Right lobe of liver (tissue), 6 donors: ENCODE data around the gene SVOPL. TPM values are rescaled to one million over a fixed set of nuclear protein-coding genes. Genes with fewer than 3 reads are reported as not detected.

Experiments
- ATAC-seq, 4 donors: fragments of 200-7000 bp; cut with Tn5 transposase; one replicate each; pipeline ENCODE4 v1.9.1; 2020; ENCODE audit warnings: mild to moderate bottlenecking in 4 of 4, moderate library complexity in 4 of 4
- DNase-seq, 3 donors: peaks; one replicate each; pipeline ENCODE4 v3.0.0-alpha.2; 2020
- H3K27ac ChIP-seq, 3 donors: fragments of 200-600 bp; one replicate each; pipeline ENCODE4 v1.8.0; 2022
- H3K27me3 ChIP-seq, 2 donors: fragments of 200-600 bp; one replicate each; pipeline ENCODE4 v1.8.0; 2022
- H3K36me3 ChIP-seq, 4 donors: fragments of 200-600 bp; sonication (generic) in 1 of 4; one replicate each; pipeline versions ENCODE4 v1.5.1 to v1.8.0; 2017 to 2022; ENCODE audit warnings: control low read depth in 1 of 4
- H3K4me1 ChIP-seq, 4 donors: fragments of 200-600 bp; sonication (generic) in 1 of 4; one replicate each; pipeline versions ENCODE4 v1.5.1 to v1.8.0; 2017 to 2022; ENCODE audit warnings: control low read depth in 1 of 4
- H3K4me3 ChIP-seq, 3 donors: fragments of 200-600 bp; one replicate each; pipeline ENCODE4 v1.8.0; 2022
- H3K9me3 ChIP-seq, 4 donors: fragments of 200-600 bp; sonication (generic) in 1 of 4; one replicate each; pipeline versions ENCODE4 v1.5.1 to v1.8.0; 2017 to 2022; ENCODE audit warnings: control low read depth in 1 of 4
- CTCF ChIP-seq, 4 donors: fragments of 200-600 bp in 3 of 4; fragments of 450-650 bp in 1 of 4; IDR thresholded peaks; one replicate each; pipeline versions ENCODE4 v1.5.1 to v1.8.0; 2016 to 2022; ENCODE audit warnings: antibody characterized with exemption in 4 of 4, mild to moderate bottlenecking in 2 of 4
- POLR2A ChIP-seq: fragments of 450-650 bp; IDR thresholded peaks from one replicate; pipeline ENCODE4 v1.6.1; 2017; ENCODE audit warnings: antibody characterized with exemption, mild to moderate bottlenecking
- WGBS: methylation state at CpG from one replicate; pipeline ENCODE4 v1.1.6; 2018; ENCODE audit warnings: low coverage, low lambda C conversion rate; ENCODE audit not compliant: insufficient coverage; ENCODE audit errors: missing lambda C conversion rate; 5-methylcytosine and 5-hydroxymethylcytosine counted together
- intact Hi-C, 2 donors: fragments of 100-400 bp; cut with DNase I; formaldehyde crosslinking; loops; one replicate each; pipeline versions ENCODE4 v1.11.2 to v1.14.1; 2022
- total RNA-seq, 6 experiments: library from RNA; depleted of rRNA in 2 of 6; stranded (reverse); fragments of >200 nt in 2 of 6; fragmentation: NEBNext Ultra II Directional in 3 of 6; extraction: Animal tissue kit (Norgen Biotek cat#: 25700) in 3 of 6; gene quantifications; one replicate each; pipeline versions ENCODE4 v1.1.0 to v1.2.4, GENCODE V29; 2016 to 2023
- donor health status: DM: no; HTN: yes; CAD: no.
- donor health status: DM: no; HTN: no; CAD: no.
- donor health status: DM: no; HTN: no; CAD: no.
- donor health status: DM: no; HTN: yes; CAD: no.
- donor health status: DM: no; HTN: yes; CAD: no.

The SVOPL gene
- total RNA-seq, 6 experiments from 2014 or later = not detected

- TF ChIP-seq CTCF (IDR thresholded peaks at IDR 0.05) (no peak), POLR2A (no peak)
- no peak for DNase-seq
- intact Hi-C loops = no loop called here
- no peaks in the 10 kb centered on the region for H3K27me3 ChIP-seq
- no peak overlapping the region for H3K4me3 ChIP-seq
- WGBS = 82% methylated on average over 5 of the region's 6 CpGs
- no peak overlapping the region for H3K27ac ChIP-seq
- ATAC-seq = no peak
- H3K9me3 ChIP-seq = no peaks in the 10 kb centered on the region
- H3K36me3 ChIP-seq = no peaks in the 10 kb centered on the region
- no peaks in the 10 kb centered on the region for H3K4me1 ChIP-seq
These were observed 33.5 kb downstream of the SVOPL start for GRCh38 chr7:138667535-138668228.

- no peaks in the 10 kb centered on the region for H3K27me3 ChIP-seq
- DNase-seq (no peak), ATAC-seq (no peak)
- intact Hi-C loops = no loop called here
- H3K4me3 ChIP-seq = no peak overlapping the region
- no peak for TF ChIP-seq CTCF (IDR thresholded peaks at IDR 0.05)
- TF ChIP-seq POLR2A = no peak
- H3K9me3 ChIP-seq = no peaks in the 10 kb centered on the region
- H3K27ac ChIP-seq = no peak overlapping the region
- no peaks in the 10 kb centered on the region for H3K4me1 ChIP-seq
- 14% methylated on average over 2 of the region's 2 CpGs for WGBS
- no peaks in the 10 kb centered on the region for H3K36me3 ChIP-seq
These were observed 34.8 kb downstream of the SVOPL start for GRCh38 chr7:138666385-138666784.

GRCh38 chr7:138665669-138666140 is 35.5 kb downstream of the SVOPL start:
- intact Hi-C loops = no loop called here
- H3K27me3 ChIP-seq = no peaks in the 10 kb centered on the region
- 76% methylated on average over 4 of the region's 4 CpGs for WGBS
- DNase-seq (no peak), ATAC-seq (no peak)
- no peak overlapping the region for H3K4me3 ChIP-seq
- TF ChIP-seq CTCF (IDR thresholded peaks at IDR 0.05) (no peak), POLR2A (no peak)
- no peaks in the 10 kb centered on the region for H3K9me3 ChIP-seq
- H3K27ac ChIP-seq = no peak overlapping the region
- H3K36me3 ChIP-seq = no peaks in the 10 kb centered on the region
- no peaks in the 10 kb centered on the region for H3K4me1 ChIP-seq

- intact Hi-C loops = no loop called here
- H3K4me3 ChIP-seq = no peak overlapping the region
- no peaks in the 10 kb centered on the region for H3K9me3 ChIP-seq
- WGBS = 73% methylated on average over 4 of the region's 4 CpGs
- H3K4me1 ChIP-seq = no peaks in the 10 kb centered on the region
- no peak overlapping the region for H3K27ac ChIP-seq
- no peaks in the 10 kb centered on the region for H3K27me3 ChIP-seq
- H3K36me3 ChIP-seq = no peaks in the 10 kb centered on the region
- DNase-seq = no peak
- no peak for ATAC-seq
- no peak for TF ChIP-seq POLR2A
- TF ChIP-seq CTCF (IDR thresholded peaks at IDR 0.05) = no peak
These were observed 35.9 kb downstream of the SVOPL start for GRCh38 chr7:138665249-138665648.
